Middle frontal gyrus (tissue), 1 donor: Measurements from ENCODE around the gene ZSCAN21.

Experiments
- DNase-seq: peaks from one replicate; pipeline ENCODE4 v3.0.0-alpha.2; 2015; ENCODE audit warnings: low spot score; ENCODE audit errors: extremely low spot score

ZSCAN21 gene

GRCh38 chr7:100075418-100075817, 25.8 kb downstream of the ZSCAN21 start:
- DNase-seq = no peak

GRCh38 chr7:100077205-100077604, 27.6 kb downstream of the ZSCAN21 start:
- no peak for DNase-seq

- no peak for DNase-seq
Observed at GRCh38 chr7:100079024-100079560, 29.5 kb downstream of the ZSCAN21 start.

- no peak for DNase-seq
Observed at GRCh38 chr7:100080907-100081534, 31.4 kb downstream of the ZSCAN21 start.

- DNase-seq = peak; percentile 98
Observed at GRCh38 chr7:100081535-100082102, 32.0 kb downstream of the ZSCAN21 start, which contains the start of gene ZNF3. Gene ZNF3 (minus strand): TSS chr7:100081723. CDS start chr7:100077357, 4,366 bp downstream.

GRCh38 chr7:100082978-100083377, 33.4 kb downstream of the ZSCAN21 start:
- DNase-seq = no peak

GRCh38 chr7:100085515-100085914, 35.9 kb downstream of the ZSCAN21 start:
- DNase-seq = no peak

GRCh38 chr7:100087055-100087750, 37.6 kb downstream of the ZSCAN21 start:
- no peak for DNase-seq

GRCh38 chr7:100088095-100088620, 38.6 kb downstream of the ZSCAN21 start:
- no peak for DNase-seq

GRCh38 chr7:100088621-100089457, 39.3 kb downstream of the ZSCAN21 start, which contains the start of gene COPS6:
Gene COPS6 (plus strand): TSS chr7:100088969. CDS start chr7:100088991, 22 bp downstream.
- DNase-seq = no peak

- DNase-seq = no peak
Observed at GRCh38 chr7:100089458-100090196, 40.1 kb downstream of the ZSCAN21 start.

GRCh38 chr7:100090527-100091410, 41.2 kb downstream of the ZSCAN21 start:
- no peak for DNase-seq

- no peak for DNase-seq
Observed at GRCh38 chr7:100091411-100092181, 42.0 kb downstream of the ZSCAN21 start.

- DNase-seq = no peak
Observed at GRCh38 chr7:100093054-100093453, 43.5 kb downstream of the ZSCAN21 start.

- no peak for DNase-seq
Observed at GRCh38 chr7:100093498-100093897, 43.9 kb downstream of the ZSCAN21 start.

- no peak for DNase-seq
Observed at GRCh38 chr7:100093925-100094486, 44.4 kb downstream of the ZSCAN21 start.

GRCh38 chr7:100095289-100095688, 45.7 kb downstream of the ZSCAN21 start:
- DNase-seq = no peak

GRCh38 chr7:100095704-100096103, 46.1 kb downstream of the ZSCAN21 start:
- no peak for DNase-seq
